HL-60 (cell line): ENCODE measurements around the gene RPS5.

Experiments used
- DNase-seq, 2 experiments: peaks; one replicate each; pipeline ENCODE4 v3.0.0-alpha.2; 2010 to 2020; ENCODE audit warnings: low read depth in 1 of 2, low spot score in 1 of 2
- H3K27ac ChIP-seq: fragments of 250-450 bp; sonication (Bioruptor Pico); replicated peaks from 2 replicates; pipeline ENCODE4 v1.5.1; 2020; ENCODE audit warnings: mild to moderate bottlenecking, moderate library complexity
- H3K27me3 ChIP-seq: fragments of 250-450 bp; sonication (Bioruptor Pico); 2 replicates; pipeline ENCODE4 v1.5.1; 2021; ENCODE audit warnings: mild to moderate bottlenecking, moderate library complexity; ENCODE audit not compliant: insufficient read depth, poor library complexity, severe bottlenecking
- H3K4me3 ChIP-seq: replicated peaks from 2 replicates; pipeline ENCODE4 v1.5.1; 2011; ENCODE audit warnings: mild to moderate bottlenecking, control low read depth, low read length; ENCODE audit not compliant: insufficient read depth
- GABPA ChIP-seq: IDR thresholded peaks from 2 replicates; pipeline ENCODE4 v1.6.1; 2012; ENCODE audit warnings: low read depth
- POLR2AphosphoS5 ChIP-seq: IDR thresholded peaks from 2 replicates; pipeline ENCODE4 v1.6.1; 2012; ENCODE audit warnings: low read depth
- SPI1 ChIP-seq: IDR thresholded peaks from 2 replicates; pipeline ENCODE4 v1.6.1; 2012; ENCODE audit warnings: low read depth, mild to moderate bottlenecking, borderline replicate concordance
- TF ChIP-seq, protein P1 (sequence below): IDR thresholded peaks from one replicate; pipeline ENCODE4 v1.5.1; 2011; ENCODE audit warnings: low read length, control low read depth, inconsistent platforms; ENCODE audit not compliant: insufficient read depth
- TF ChIP-seq, protein P2 (sequence below): IDR thresholded peaks from 2 replicates; pipeline ENCODE4 v1.6.1; 2012; ENCODE audit warnings: low read depth; ENCODE audit not compliant: insufficient replicate concordance

The RPS5 gene

DNA sequence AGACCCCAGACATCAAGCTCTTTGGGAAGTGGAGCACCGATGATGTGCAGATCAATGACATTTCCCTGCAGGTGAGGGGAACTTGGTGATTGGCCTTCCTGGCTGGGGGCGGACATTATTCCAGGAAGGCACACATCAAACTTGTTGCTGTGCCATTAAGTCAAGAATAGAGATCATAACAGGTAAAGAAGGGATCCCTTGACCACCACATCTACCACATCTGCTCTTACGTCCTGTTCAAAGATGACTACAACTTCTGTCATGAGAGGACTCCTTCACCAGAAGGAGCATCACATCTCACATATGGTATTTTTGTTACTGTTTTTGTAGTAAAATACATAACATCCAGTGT, 1.1 kb downstream of the RPS5 start:
- DNase-seq: no peak
- Histone ChIP-seq H3K27ac (peak overlapping the region; percentile 98; the same call in 1 of the 2 replicates), H3K4me3 (peak overlapping the region; percentile 81), H3K27me3 (no peaks in the 10 kb centered on the region)
- TF ChIP-seq SPI1 (no peak), POLR2AphosphoS5 (no peak), GABPA (no peak)
- TF ChIP-seq, protein P1, sequence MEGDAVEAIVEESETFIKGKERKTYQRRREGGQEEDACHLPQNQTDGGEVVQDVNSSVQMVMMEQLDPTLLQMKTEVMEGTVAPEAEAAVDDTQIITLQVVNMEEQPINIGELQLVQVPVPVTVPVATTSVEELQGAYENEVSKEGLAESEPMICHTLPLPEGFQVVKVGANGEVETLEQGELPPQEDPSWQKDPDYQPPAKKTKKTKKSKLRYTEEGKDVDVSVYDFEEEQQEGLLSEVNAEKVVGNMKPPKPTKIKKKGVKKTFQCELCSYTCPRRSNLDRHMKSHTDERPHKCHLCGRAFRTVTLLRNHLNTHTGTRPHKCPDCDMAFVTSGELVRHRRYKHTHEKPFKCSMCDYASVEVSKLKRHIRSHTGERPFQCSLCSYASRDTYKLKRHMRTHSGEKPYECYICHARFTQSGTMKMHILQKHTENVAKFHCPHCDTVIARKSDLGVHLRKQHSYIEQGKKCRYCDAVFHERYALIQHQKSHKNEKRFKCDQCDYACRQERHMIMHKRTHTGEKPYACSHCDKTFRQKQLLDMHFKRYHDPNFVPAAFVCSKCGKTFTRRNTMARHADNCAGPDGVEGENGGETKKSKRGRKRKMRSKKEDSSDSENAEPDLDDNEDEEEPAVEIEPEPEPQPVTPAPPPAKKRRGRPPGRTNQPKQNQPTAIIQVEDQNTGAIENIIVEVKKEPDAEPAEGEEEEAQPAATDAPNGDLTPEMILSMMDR: no peak
- TF ChIP-seq, protein P2, sequence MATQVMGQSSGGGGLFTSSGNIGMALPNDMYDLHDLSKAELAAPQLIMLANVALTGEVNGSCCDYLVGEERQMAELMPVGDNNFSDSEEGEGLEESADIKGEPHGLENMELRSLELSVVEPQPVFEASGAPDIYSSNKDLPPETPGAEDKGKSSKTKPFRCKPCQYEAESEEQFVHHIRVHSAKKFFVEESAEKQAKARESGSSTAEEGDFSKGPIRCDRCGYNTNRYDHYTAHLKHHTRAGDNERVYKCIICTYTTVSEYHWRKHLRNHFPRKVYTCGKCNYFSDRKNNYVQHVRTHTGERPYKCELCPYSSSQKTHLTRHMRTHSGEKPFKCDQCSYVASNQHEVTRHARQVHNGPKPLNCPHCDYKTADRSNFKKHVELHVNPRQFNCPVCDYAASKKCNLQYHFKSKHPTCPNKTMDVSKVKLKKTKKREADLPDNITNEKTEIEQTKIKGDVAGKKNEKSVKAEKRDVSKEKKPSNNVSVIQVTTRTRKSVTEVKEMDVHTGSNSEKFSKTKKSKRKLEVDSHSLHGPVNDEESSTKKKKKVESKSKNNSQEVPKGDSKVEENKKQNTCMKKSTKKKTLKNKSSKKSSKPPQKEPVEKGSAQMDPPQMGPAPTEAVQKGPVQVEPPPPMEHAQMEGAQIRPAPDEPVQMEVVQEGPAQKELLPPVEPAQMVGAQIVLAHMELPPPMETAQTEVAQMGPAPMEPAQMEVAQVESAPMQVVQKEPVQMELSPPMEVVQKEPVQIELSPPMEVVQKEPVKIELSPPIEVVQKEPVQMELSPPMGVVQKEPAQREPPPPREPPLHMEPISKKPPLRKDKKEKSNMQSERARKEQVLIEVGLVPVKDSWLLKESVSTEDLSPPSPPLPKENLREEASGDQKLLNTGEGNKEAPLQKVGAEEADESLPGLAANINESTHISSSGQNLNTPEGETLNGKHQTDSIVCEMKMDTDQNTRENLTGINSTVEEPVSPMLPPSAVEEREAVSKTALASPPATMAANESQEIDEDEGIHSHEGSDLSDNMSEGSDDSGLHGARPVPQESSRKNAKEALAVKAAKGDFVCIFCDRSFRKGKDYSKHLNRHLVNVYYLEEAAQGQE: no peak

DNA sequence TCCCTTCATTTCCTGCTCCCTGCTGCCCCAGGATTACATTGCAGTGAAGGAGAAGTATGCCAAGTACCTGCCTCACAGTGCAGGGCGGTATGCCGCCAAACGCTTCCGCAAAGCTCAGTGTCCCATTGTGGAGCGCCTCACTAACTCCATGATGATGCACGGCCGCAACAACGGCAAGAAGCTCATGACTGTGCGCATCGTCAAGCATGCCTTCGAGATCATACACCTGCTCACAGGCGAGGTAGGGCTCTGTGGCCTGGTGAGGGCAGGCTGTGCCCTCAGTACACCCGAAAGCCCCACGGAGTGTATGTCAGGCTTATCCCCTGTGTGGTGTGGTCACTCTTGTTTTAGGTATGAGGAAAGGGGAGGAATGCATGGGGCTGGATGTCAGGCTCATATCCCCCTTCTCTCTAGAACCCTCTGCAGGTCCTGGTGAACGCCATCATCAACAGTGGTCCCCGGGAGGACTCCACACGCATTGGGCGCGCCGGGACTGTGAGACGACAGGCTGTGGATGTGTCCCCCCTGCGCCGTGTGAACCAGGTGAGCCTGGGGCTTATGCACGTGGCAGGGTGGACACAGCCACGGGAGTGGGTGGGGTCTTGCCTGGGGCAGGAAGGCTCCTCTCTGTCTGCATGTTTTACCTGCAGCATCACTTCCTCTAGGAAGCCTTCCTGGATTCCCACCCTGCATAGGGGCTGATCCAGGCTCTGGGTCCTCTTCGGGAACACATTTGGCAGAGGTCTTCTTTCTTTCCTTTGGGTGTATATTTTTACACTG, 6.1 kb downstream of the RPS5 start:
- no peak for DNase-seq
- Histone ChIP-seq H3K27ac (no peak overlapping the region), H3K27me3 (no peaks in the 10 kb centered on the region), H3K4me3 (no peak overlapping the region)
- TF ChIP-seq POLR2AphosphoS5 (peak; percentile 68; the same call in 1 of the 2 replicates), GABPA (no peak), SPI1 (no peak)
- TF ChIP-seq, protein P1: no peak
- TF ChIP-seq, protein P2: no peak

DNA sequence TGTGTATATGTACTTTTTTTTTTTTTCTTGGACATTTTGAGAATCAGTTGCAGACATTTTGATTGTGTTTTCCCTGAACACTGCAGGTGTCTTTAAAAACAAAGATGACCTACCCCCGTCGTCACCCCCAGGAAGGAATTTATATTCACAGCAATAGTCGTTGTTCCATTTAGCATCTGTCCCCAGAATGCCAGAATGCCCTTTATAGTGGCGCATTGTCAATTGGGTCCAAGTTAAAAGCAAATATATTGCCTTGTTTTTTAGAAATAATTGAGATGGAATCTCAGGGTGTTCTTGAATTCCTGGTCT, 6.6 kb downstream of the RPS5 start:
- no peak overlapping the region for H3K27ac ChIP-seq
- DNase-seq: no peak
- TF ChIP-seq, protein P2: no peak
- no peak for TF ChIP-seq GABPA
- TF ChIP-seq, protein P1: no peak
- TF ChIP-seq POLR2AphosphoS5: no peak
- TF ChIP-seq SPI1: no peak

More for the DNA sequence above, 6.6 kb downstream of the RPS5 start:
- no peak overlapping the region for H3K4me3 ChIP-seq
- H3K27me3 ChIP-seq: no peaks in the 10 kb centered on the region
